Astrocyte (in vitro differentiated cells and primary cell): ENCODE measurements around the gene LCK. TPM values are rescaled to one million over a fixed set of nuclear protein-coding genes. Genes with fewer than 3 reads are reported as not detected.
A peak's percentile ranks its signal among the peaks of the same experiment; 100 is the strongest.

Experiments
- DNase-seq: peaks from one replicate; pipeline ENCODE4 v3.0.0-alpha.2; 2010; ENCODE audit warnings: low read depth
- FAIRE-seq: peaks from 2 replicates; lab custom pipeline; 2011; peaks lifted over from hg19 to GRCh38; lab: Jason Lieb, UNC
- H2AFZ ChIP-seq: 2 replicates; pipeline ENCODE4 v1.6.0; 2012; ENCODE audit warnings: low read depth, low read length, inconsistent platforms
- H3K27ac ChIP-seq: 2 replicates; pipeline ENCODE4 v1.5.1; 2011; ENCODE audit warnings: low read depth, low read length, inconsistent platforms
- H3K27me3 ChIP-seq: 2 replicates; pipeline ENCODE4 v1.6.0; 2011; ENCODE audit warnings: low read length, inconsistent platforms; ENCODE audit not compliant: insufficient read depth
- H3K36me3 ChIP-seq: 2 replicates; pipeline ENCODE4 v1.5.1; 2011; ENCODE audit warnings: low read length, inconsistent platforms; ENCODE audit not compliant: insufficient read depth
- H3K4me1 ChIP-seq: 2 replicates; pipeline ENCODE4 v1.5.1; 2011; ENCODE audit warnings: low read length, inconsistent platforms; ENCODE audit not compliant: insufficient read depth
- H3K4me2 ChIP-seq: 2 replicates; pipeline ENCODE4 v1.6.0; 2012; ENCODE audit warnings: low read length, inconsistent platforms
- H3K4me3 ChIP-seq: 2 replicates; pipeline ENCODE4 v1.5.1; 2011; ENCODE audit warnings: low read depth, mild to moderate bottlenecking, low read length, inconsistent platforms; ENCODE audit not compliant: insufficient read depth
- H3K79me2 ChIP-seq: 2 replicates; pipeline ENCODE4 v1.6.0; 2012; ENCODE audit warnings: mild to moderate bottlenecking, low read length, inconsistent platforms; ENCODE audit not compliant: insufficient read depth
- H3K9ac ChIP-seq: 2 replicates; pipeline ENCODE4 v1.6.0; 2012; ENCODE audit warnings: mild to moderate bottlenecking, low read length, inconsistent platforms
- H3K9me3 ChIP-seq: 2 replicates; pipeline ENCODE4 v1.5.1; 2012; ENCODE audit warnings: low read depth, mild to moderate bottlenecking, low read length, inconsistent platforms; ENCODE audit not compliant: insufficient read depth
- H4K20me1 ChIP-seq: 2 replicates; pipeline ENCODE4 v1.6.0; 2012; ENCODE audit warnings: low read length, inconsistent platforms; ENCODE audit not compliant: insufficient read depth
- H3K27ac Mint-ChIP-seq: one replicate; pipeline ENCODE4 v1.8.0; 2021; ENCODE audit warnings: mild to moderate bottlenecking, mixed read lengths; ENCODE audit not compliant: unreplicated experiment
- H3K27me3 Mint-ChIP-seq: one replicate; pipeline ENCODE4 v1.8.0; 2021; ENCODE audit warnings: low read depth, mixed read lengths; ENCODE audit not compliant: unreplicated experiment
- H3K36me3 Mint-ChIP-seq: one replicate; pipeline ENCODE4 v1.8.0; 2021; ENCODE audit warnings: low read depth, mixed read lengths; ENCODE audit not compliant: unreplicated experiment
- H3K4me1 Mint-ChIP-seq: one replicate; pipeline ENCODE4 v1.8.0; 2021; ENCODE audit warnings: low read depth, mixed read lengths; ENCODE audit not compliant: unreplicated experiment
- H3K4me3 Mint-ChIP-seq: one replicate; pipeline ENCODE4 v1.8.0; 2021; ENCODE audit warnings: mild to moderate bottlenecking, moderate library complexity, mixed read lengths; ENCODE audit not compliant: unreplicated experiment
- H3K9me3 Mint-ChIP-seq: one replicate; pipeline ENCODE4 v1.8.0; 2021; ENCODE audit warnings: mild to moderate bottlenecking, mixed read lengths; ENCODE audit not compliant: unreplicated experiment
- CTCF ChIP-seq: IDR thresholded peaks from 2 replicates; pipeline ENCODE4 v1.5.1; 2011; ENCODE audit warnings: low read depth, mild to moderate bottlenecking, inconsistent platforms, low read length, moderate library complexity; ENCODE audit not compliant: insufficient read depth
- EZH2 ChIP-seq: IDR thresholded peaks from 2 replicates; pipeline ENCODE4 v1.6.1; 2012; ENCODE audit warnings: mild to moderate bottlenecking, low read length, inconsistent platforms; ENCODE audit not compliant: insufficient read depth
- total RNA-seq: library from RNA; stranded (reverse); gene quantifications from 2 replicates; pipeline ENCODE4 v1.2.1, GENCODE V29; 2021

Gene LCK
- total RNA-seq, 1 donor from 2014 or later, result 0.30 TPM

- DNase-seq (no peak), FAIRE-seq (no peak)
- H3K27me3 Mint-ChIP-seq, result no peaks in the 10 kb centered on the region
- H3K27me3 ChIP-seq, result no peaks in the 10 kb centered on the region
- H3K9me3 Mint-ChIP-seq, result peaks cover 2% of the 10 kb centered on the region
- H2AFZ ChIP-seq, result no peak overlapping the region
- no peak overlapping the region for H3K27ac ChIP-seq
- H3K4me2 ChIP-seq, result no peak overlapping the region
- H3K9ac ChIP-seq, result no peak overlapping the region
- no peak overlapping the region for H3K27ac Mint-ChIP-seq
- H4K20me1 ChIP-seq, result no peaks in the 10 kb centered on the region
- no peak overlapping the region for H3K4me3 Mint-ChIP-seq
- peaks cover 8% of the 10 kb centered on the region for H3K4me1 ChIP-seq
- no peaks in the 10 kb centered on the region for H3K9me3 ChIP-seq
- no peaks in the 10 kb centered on the region for H3K36me3 ChIP-seq
- TF ChIP-seq CTCF (no peak), EZH2 (no peak)
- peaks cover 6% of the 10 kb centered on the region for H3K4me1 Mint-ChIP-seq
- no peaks in the 10 kb centered on the region for H3K79me2 ChIP-seq
- no peak overlapping the region for H3K4me3 ChIP-seq
- no peaks in the 10 kb centered on the region for H3K36me3 Mint-ChIP-seq
Observed at GRCh38 chr1:32265846-32266245, 14.8 kb downstream of the LCK start.

GRCh38 chr1:32266921-32267591 is 16.0 kb downstream of the LCK start:
- H3K4me1 ChIP-seq, result peaks cover 8% of the 10 kb centered on the region
- no peaks in the 10 kb centered on the region for H3K36me3 ChIP-seq
- H2AFZ ChIP-seq, result no peak overlapping the region
- H3K27me3 Mint-ChIP-seq, result peaks cover 8% of the 10 kb centered on the region
- H3K4me2 ChIP-seq, result peak overlapping the region; percentile 26
- TF ChIP-seq EZH2, result no peak
- H3K27ac Mint-ChIP-seq, result peak overlapping the region; percentile 50
- H3K9me3 ChIP-seq, result no peaks in the 10 kb centered on the region
- DNase-seq (peak; percentile 36), FAIRE-seq (no peak)
- no peak overlapping the region for H3K4me3 Mint-ChIP-seq
- H3K79me2 ChIP-seq, result no peaks in the 10 kb centered on the region
- no peak overlapping the region for H3K9ac ChIP-seq
- H4K20me1 ChIP-seq, result no peaks in the 10 kb centered on the region
- no peaks in the 10 kb centered on the region for H3K36me3 Mint-ChIP-seq
- H3K4me3 ChIP-seq, result no peak overlapping the region
- no peak overlapping the region for H3K27ac ChIP-seq
- peaks cover 2% of the 10 kb centered on the region for H3K9me3 Mint-ChIP-seq
- H3K4me1 Mint-ChIP-seq, result peaks cover 6% of the 10 kb centered on the region
- no peaks in the 10 kb centered on the region for H3K27me3 ChIP-seq

- no peak overlapping the region for H3K27ac ChIP-seq
- no peak overlapping the region for H3K4me2 ChIP-seq
- FAIRE-seq (no peak), DNase-seq (no peak)
- peaks cover 8% of the 10 kb centered on the region for H3K4me1 ChIP-seq
- Mint-ChIP-seq H3K36me3 (peaks cover 2% of the 10 kb centered on the region), H3K4me1 (peaks cover 12% of the 10 kb centered on the region), H3K27me3 (peaks cover 15% of the 10 kb centered on the region), H3K27ac (no peak overlapping the region), H3K4me3 (no peak overlapping the region), H3K9me3 (peaks cover 2% of the 10 kb centered on the region)
- no peaks in the 10 kb centered on the region for H3K9me3 ChIP-seq
- no peak overlapping the region for H2AFZ ChIP-seq
- H4K20me1 ChIP-seq, result no peaks in the 10 kb centered on the region
- no peak overlapping the region for H3K9ac ChIP-seq
- H3K79me2 ChIP-seq, result no peaks in the 10 kb centered on the region
- no peak for TF ChIP-seq CTCF
- no peak for TF ChIP-seq EZH2
- peaks cover 13% of the 10 kb centered on the region for H3K27me3 ChIP-seq
- no peak overlapping the region for H3K4me3 ChIP-seq
- H3K36me3 ChIP-seq, result no peaks in the 10 kb centered on the region
Observed at GRCh38 chr1:32269744-32270143, 18.7 kb downstream of the LCK start.
